ENCODE results near the gene FAM13A. TPM values are rescaled to one million over a fixed set of nuclear protein-coding genes. Genes with fewer than 3 reads are reported as not detected.
"Not testable (repeated sequence)": the region's sequence is repeated elsewhere in the genome, so short reads cannot be mapped to it uniquely, and the experiment has no call there.

The FAM13A gene
- total RNA-seq, 2 experiments from 2014 or later, result 2.4 to 3.2 TPM

- Mint-ChIP-seq H3K4me3 (no peak overlapping the region), H3K36me3 (no peaks in the 10 kb centered on the region), H3K4me1 (no peaks in the 10 kb centered on the region), H3K27me3 (peaks cover 4% of the 10 kb centered on the region), H3K9me3 (no peaks in the 10 kb centered on the region), H3K27ac (no peak overlapping the region)
- no peak for DNase-seq
Measured at GRCh38 chr4:88854481-88854880, 202.5 kb downstream of the FAM13A start.

- not testable (repeated sequence) for H3K27ac Mint-ChIP-seq, H3K4me3 Mint-ChIP-seq, H3K9me3 Mint-ChIP-seq, H3K27me3 Mint-ChIP-seq, H3K36me3 Mint-ChIP-seq, H3K4me1 Mint-ChIP-seq, DNase-seq
Measured at GRCh38 chr4:88853583-88853982, 203.4 kb downstream of the FAM13A start.

GRCh38 chr4:88846206-88846790 is 210.7 kb downstream of the FAM13A start:
- Mint-ChIP-seq H3K4me3 (no peak overlapping the region), H3K9me3 (no peaks in the 10 kb centered on the region), H3K36me3 (no peaks in the 10 kb centered on the region), H3K27me3 (peaks cover 3% of the 10 kb centered on the region), H3K4me1 (no peaks in the 10 kb centered on the region), H3K27ac (no peak overlapping the region)
- no peak for DNase-seq

GRCh38 chr4:88843067-88843685 is 213.8 kb downstream of the FAM13A start:
- Mint-ChIP-seq H3K36me3 (no peaks in the 10 kb centered on the region), H3K27me3 (peaks cover 3% of the 10 kb centered on the region), H3K4me3 (no peak overlapping the region), H3K9me3 (no peaks in the 10 kb centered on the region), H3K27ac (no peak overlapping the region), H3K4me1 (no peaks in the 10 kb centered on the region)
- no peak for DNase-seq

- Mint-ChIP-seq H3K36me3 (no peaks in the 10 kb centered on the region), H3K4me1 (no peaks in the 10 kb centered on the region), H3K9me3 (no peaks in the 10 kb centered on the region), H3K4me3 (no peak overlapping the region), H3K27me3 (peaks cover 3% of the 10 kb centered on the region), H3K27ac (no peak overlapping the region)
- DNase-seq, result no peak
Measured at GRCh38 chr4:88841635-88842034, 215.3 kb downstream of the FAM13A start.

GRCh38 chr4:88836216-88836615 is 220.8 kb downstream of the FAM13A start:
- Mint-ChIP-seq H3K36me3 (no peaks in the 10 kb centered on the region), H3K27ac (no peak overlapping the region), H3K4me1 (no peaks in the 10 kb centered on the region), H3K4me3 (no peak overlapping the region), H3K27me3 (no peaks in the 10 kb centered on the region), H3K9me3 (no peaks in the 10 kb centered on the region)
- no peak for DNase-seq

- no peaks in the 10 kb centered on the region for H3K9me3 Mint-ChIP-seq
- H3K4me3 Mint-ChIP-seq, result no peak overlapping the region
- no peaks in the 10 kb centered on the region for H3K27me3 Mint-ChIP-seq
- no peak for DNase-seq
- H3K36me3 Mint-ChIP-seq, result no peaks in the 10 kb centered on the region
- no peak overlapping the region for H3K27ac Mint-ChIP-seq
- H3K4me1 Mint-ChIP-seq, result no peaks in the 10 kb centered on the region
Measured at GRCh38 chr4:88831031-88831430, 226.0 kb downstream of the FAM13A start.

- H3K4me1 Mint-ChIP-seq, result no peaks in the 10 kb centered on the region
- no peak overlapping the region for H3K27ac Mint-ChIP-seq
- no peaks in the 10 kb centered on the region for H3K27me3 Mint-ChIP-seq
- no peaks in the 10 kb centered on the region for H3K36me3 Mint-ChIP-seq
- no peak for DNase-seq
- H3K4me3 Mint-ChIP-seq, result no peak overlapping the region
- no peaks in the 10 kb centered on the region for H3K9me3 Mint-ChIP-seq
Measured at GRCh38 chr4:88830598-88830997, 226.4 kb downstream of the FAM13A start.

GRCh38 chr4:88828842-88829571 is 228.0 kb downstream of the FAM13A start:
- no peaks in the 10 kb centered on the region for H3K4me1 Mint-ChIP-seq
- no peak overlapping the region for H3K27ac Mint-ChIP-seq

GRCh38 chr4:88827442-88827841 is 229.5 kb downstream of the FAM13A start:
- no peak overlapping the region for H3K4me3 Mint-ChIP-seq
- H3K4me1 Mint-ChIP-seq, result peaks cover 9% of the 10 kb centered on the region
- H3K36me3 Mint-ChIP-seq, result no peaks in the 10 kb centered on the region
- no peak overlapping the region for H3K27ac Mint-ChIP-seq
- DNase-seq, result no peak
- no peaks in the 10 kb centered on the region for H3K9me3 Mint-ChIP-seq
- no peaks in the 10 kb centered on the region for H3K27me3 Mint-ChIP-seq

More at GRCh38 chr4:88828842-88829571, 228.0 kb downstream of the FAM13A start:
- Mint-ChIP-seq H3K27me3 (no peaks in the 10 kb centered on the region), H3K9me3 (no peaks in the 10 kb centered on the region), H3K4me3 (no peak overlapping the region), H3K36me3 (no peaks in the 10 kb centered on the region)
- DNase-seq, result no peak

GRCh38 chr4:88826771-88827170 is 230.2 kb downstream of the FAM13A start:
- H3K4me3 Mint-ChIP-seq, result no peak overlapping the region
- no peaks in the 10 kb centered on the region for H3K36me3 Mint-ChIP-seq
- H3K9me3 Mint-ChIP-seq, result no peaks in the 10 kb centered on the region

GRCh38 chr4:88825931-88826330 is 231.1 kb downstream of the FAM13A start:
- Mint-ChIP-seq H3K27ac (no peak overlapping the region), H3K9me3 (no peaks in the 10 kb centered on the region), H3K27me3 (no peaks in the 10 kb centered on the region), H3K4me1 (peaks cover 9% of the 10 kb centered on the region), H3K4me3 (no peak overlapping the region), H3K36me3 (no peaks in the 10 kb centered on the region)
- no peak for DNase-seq

More at GRCh38 chr4:88826771-88827170, 230.2 kb downstream of the FAM13A start:
- DNase-seq, result no peak
- Mint-ChIP-seq H3K27ac (no peak overlapping the region), H3K4me1 (peaks cover 9% of the 10 kb centered on the region), H3K27me3 (no peaks in the 10 kb centered on the region)

GRCh38 chr4:88823058-88823919 is 233.7 kb downstream of the FAM13A start:
- DNase-seq, result peak; percentile 64
- H3K4me3 Mint-ChIP-seq, result peak overlapping the region; percentile 85
- peak overlapping the region; percentile 88 for H3K27ac Mint-ChIP-seq
- peaks cover 11% of the 10 kb centered on the region for H3K4me1 Mint-ChIP-seq
- H3K36me3 Mint-ChIP-seq, result no peaks in the 10 kb centered on the region
- H3K27me3 Mint-ChIP-seq, result no peaks in the 10 kb centered on the region
- no peaks in the 10 kb centered on the region for H3K9me3 Mint-ChIP-seq

GRCh38 chr4:88822034-88822789 is 234.8 kb downstream of the FAM13A start:
- H3K36me3 Mint-ChIP-seq, result no peaks in the 10 kb centered on the region
- H3K4me1 Mint-ChIP-seq, result peaks cover 11% of the 10 kb centered on the region
- H3K27me3 Mint-ChIP-seq, result no peaks in the 10 kb centered on the region
- no peak overlapping the region for H3K27ac Mint-ChIP-seq
- DNase-seq, result no peak
- H3K4me3 Mint-ChIP-seq, result peak overlapping the region; percentile 85
- H3K9me3 Mint-ChIP-seq, result no peaks in the 10 kb centered on the region

Data from activated naive CD8-positive, alpha-beta T cell treated with anti-CD3 and anti-CD28 coated beads for 36 hours (primary cell).